ENCODE data around the gene KRT3.
"Not testable (repeated sequence)": the region's sequence is repeated elsewhere in the genome, so short reads cannot be mapped to it uniquely, and the experiment has no call there.

Gene KRT3

DNA sequence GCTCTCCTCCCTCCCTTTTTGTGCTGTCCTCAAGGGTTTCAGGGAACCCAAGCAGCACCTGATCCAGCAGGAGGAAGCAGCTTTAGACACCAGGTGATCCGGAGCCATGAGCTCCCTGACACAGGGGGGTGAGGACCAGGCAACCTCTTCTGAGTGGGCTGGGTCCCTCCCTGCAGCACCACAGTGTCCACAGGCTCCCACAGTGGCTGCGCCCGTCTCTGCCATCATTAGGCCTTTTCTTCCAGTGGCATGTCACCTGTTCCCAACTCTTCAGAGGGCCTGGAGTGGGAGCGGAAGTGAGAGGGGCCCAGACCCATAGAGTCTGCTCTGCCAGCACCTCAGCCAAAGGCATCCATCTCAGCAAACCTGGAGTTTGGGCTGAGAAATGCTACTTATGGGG lies 18.4 kb downstream of the KRT3 start:
- DNase-seq, result no peak

GRCh38 chr12:52776913-52777395 lies 19.0 kb downstream of the KRT3 start, which contains the start of gene KRT76:
TSS of gene KRT76 (minus strand) at chr12:52777345. CDS start at chr12:52777291, 54 bp downstream.
- no peak for DNase-seq

GRCh38 chr12:52776435-52776834 lies 19.5 kb downstream of the KRT3 start:
- DNase-seq, result no peak

DNA sequence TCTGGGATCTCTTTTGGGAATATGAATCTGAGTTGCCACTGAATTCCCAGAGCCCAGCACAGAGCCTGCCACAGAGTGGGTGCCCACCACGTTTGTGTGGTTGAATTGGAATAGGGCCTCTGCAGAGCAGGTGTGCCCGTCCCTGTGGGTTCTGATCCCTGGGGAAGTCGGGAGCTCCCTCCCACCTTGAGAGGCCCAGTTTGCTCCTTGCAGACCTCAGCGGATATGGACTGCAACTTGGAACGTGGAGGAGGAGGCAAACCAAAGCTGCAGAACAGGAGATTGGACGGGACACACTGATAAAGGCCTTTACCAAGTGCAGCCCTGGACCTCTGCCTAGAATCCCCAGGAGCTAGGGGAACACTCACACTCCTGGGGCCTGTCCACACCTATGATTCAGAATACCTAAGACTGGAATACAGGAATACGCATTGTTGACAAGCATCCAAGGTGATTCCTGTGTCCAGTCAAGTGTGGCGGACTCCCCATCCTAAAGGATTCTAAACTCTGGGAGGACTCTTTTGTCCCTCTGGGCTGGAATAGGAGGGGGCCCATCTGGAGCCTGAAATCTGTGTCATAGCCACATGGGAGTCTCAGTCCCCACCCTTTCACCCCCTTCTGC lies 21.2 kb downstream of the KRT3 start:
- no peak for DNase-seq

GRCh38 chr12:52772772-52773171 lies 23.1 kb downstream of the KRT3 start:
- DNase-seq, result no peak

- no peak for DNase-seq
These were observed 23.7 kb downstream of the KRT3 start for GRCh38 chr12:52772188-52772587.

DNA sequence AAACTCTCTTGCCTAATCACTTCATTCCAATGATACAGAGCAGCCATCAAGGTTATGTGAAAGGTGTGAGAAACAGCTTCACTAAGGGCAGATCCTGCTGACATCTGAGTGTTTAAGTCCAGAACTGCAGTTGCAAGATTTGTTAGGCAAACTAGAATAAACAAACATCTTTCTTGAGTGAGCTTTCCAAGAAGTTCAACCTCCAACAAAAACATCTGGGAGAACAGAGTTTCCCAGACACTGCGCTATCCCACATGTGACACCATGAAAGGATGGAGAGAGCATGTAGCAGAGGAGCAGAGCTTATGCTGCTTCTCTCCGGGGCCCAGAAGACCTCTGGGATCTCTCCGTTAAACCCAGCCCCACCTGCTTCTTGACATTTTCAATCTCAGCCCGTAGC lies 24.4 kb downstream of the KRT3 start:
- DNase-seq, result no peak

- no peak for DNase-seq
These were observed 24.8 kb downstream of the KRT3 start for GRCh38 chr12:52771088-52771487.

GRCh38 chr12:52769946-52770345 lies 26.0 kb downstream of the KRT3 start:
- DNase-seq, result no peak

- DNase-seq, result no peak
These were observed 26.6 kb downstream of the KRT3 start for GRCh38 chr12:52769354-52769753.

GRCh38 chr12:52768479-52769200 lies 27.3 kb downstream of the KRT3 start:
- DNase-seq, result no peak

GRCh38 chr12:52767427-52767826 lies 28.5 kb downstream of the KRT3 start:
- no peak for DNase-seq

DNA sequence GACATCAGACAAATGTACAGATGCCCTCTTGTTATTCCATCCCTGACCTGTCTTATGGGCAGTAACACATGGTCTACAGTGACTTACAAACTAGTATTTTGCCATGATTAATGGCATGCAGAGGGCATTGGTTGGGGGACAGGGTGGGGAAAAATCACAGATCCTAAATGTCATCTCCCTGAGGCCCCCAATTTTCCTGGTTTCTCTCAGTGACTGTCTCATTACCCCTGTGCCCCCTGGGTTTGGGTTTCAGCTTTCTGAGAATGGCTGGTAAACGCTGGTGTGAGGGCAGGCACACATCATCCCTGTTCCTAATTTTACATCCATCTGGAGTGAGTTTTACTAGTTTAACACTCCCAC lies 28.9 kb downstream of the KRT3 start:
- DNase-seq, result no peak

DNA sequence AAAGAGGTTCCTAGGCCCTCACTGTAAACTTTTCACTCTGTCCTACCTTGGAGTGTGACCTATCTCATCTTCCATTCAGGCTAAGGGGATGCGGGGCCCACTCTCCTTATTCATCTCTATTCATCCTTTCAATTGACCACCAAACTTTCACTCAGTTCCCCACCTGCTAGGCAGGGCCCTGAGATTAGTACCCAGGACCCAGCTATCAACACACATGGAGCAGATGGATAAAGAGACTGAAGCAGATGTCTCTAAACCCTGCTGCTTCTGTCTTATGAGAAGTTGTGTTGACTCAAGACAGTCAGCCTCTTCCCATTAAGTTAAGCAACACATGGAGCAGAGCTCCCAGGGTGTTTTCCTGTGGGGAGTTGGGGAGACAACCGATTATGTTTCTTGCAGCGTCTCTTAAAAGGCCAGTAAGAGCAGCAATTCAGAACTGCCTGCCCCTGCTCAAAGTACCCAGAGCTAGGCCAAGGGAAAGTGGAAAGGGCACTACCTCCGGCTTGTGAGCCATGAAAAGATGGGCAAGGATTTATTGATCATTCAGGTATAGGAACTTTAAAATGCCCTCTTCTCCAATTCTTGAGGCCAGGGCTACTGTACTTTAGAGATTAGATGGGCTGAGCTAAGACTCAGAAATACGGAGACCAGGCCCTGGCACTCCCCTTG lies 29.4 kb downstream of the KRT3 start:
- DNase-seq, result no peak

DNA sequence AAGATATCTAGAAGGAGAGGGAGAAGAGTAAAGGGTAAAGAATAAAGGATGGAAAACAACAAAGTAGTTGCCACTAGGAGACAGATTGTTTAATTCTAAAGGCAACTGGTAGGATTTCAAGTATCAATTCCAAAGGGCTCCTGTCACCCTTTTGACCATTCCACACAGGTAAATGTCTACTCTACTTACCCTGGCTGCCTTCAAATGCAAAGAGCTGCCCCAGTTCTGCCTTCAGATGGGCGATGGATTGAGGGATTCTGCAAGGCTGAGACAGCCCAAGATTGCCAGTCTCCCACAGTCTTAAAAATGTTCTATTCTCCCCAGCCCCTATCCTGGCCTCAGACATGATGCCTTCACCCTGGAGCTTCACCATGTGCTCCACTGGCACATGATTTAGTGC lies 30.2 kb downstream of the KRT3 start:
- no peak for DNase-seq

DNA sequence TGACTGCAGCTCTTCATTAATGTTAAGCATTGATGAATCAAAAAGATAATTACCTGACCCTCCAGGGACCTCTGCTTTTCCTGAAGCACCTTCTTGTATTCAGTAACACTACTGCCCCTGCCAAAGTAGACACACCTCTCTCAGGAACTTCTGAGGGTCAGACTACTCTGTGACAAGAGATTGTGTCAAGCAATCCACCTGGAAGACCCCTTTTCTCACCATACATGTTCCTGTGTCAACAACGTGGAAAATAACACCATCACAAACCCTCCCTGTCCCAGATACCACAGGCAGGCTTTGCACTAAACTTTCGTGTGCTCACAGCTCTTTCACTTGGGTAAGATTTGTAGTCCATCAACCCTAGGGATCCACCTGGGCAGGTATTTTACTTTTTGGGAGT lies 31.9 kb downstream of the KRT3 start:
- DNase-seq, result no peak

DNA sequence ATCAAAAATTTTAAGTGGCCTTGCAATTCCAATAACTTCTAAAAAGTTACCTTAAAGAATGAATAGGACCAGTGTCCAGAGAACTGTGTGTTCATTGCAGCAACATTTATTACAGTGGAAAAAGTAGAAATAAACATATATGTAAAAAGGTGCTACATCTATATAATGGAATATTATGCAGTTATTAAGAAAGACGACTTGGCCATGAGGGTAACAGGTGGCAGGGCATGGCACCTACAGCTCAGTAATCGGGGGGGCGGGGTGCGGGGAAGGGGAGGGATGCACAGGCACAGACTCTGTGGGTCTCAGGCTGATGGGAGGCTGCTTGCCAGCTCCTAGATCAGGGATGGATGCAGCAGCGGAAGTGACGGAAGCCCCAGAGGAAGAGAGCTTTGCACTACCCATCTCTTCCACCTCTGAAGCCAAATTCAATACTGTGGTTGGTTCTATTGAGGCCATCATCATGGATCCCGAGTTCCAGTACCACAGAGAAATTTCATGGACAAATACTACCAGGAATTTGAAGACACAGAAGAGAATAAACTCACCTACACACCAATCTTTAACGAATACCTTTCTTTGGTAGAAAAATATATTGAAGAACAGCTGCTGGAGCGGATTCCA lies 32.8 kb downstream of the KRT3 start:
- DNase-seq, result no peak

DNA sequence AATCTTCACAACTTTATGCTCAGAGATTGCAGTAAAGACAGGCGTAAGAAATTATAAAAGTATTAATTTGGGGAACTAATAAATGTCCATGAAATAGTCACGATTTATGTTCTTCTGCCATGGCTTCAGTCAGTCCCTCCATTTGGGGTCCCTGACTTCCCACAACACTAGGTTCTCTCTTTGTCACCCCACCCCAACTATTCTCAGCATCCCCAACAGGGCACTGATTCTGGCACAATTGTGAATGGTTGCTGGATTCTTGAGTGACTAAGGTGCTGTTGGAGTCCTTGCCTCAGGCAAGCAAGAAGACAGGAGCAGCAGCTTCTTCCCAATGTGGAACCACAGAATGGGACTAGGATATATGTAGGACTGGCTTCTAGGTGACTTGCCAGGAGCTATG lies 34.1 kb downstream of the KRT3 start:
- DNase-seq, result no peak

DNA sequence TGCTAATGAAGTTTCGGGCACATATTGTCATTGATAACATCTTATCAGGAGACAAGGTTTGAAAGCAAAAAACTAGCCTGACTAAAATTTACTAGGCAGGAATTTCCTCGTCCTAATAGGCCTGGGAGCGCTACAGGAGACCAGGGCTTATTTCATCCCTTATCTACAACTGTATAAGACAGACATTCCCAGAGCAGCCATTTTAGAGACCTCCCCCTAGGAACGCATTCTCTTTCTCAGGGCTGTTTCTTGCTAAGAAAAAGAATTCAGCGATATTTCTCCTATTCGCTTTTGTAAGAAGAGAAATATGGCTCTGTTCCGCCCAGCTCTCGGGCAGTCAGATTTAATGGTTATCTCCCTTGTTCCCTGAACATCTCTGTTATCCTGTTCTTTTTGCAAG lies 34.7 kb downstream of the KRT3 start:
- DNase-seq, result not testable (repeated sequence)

- no peak for DNase-seq
These were observed 35.3 kb downstream of the KRT3 start for GRCh38 chr12:52760623-52761022.

- DNase-seq, result no peak
These were observed 36.2 kb downstream of the KRT3 start for GRCh38 chr12:52759695-52760094.

- no peak for DNase-seq
These were observed 36.7 kb downstream of the KRT3 start for GRCh38 chr12:52759218-52759617.

GRCh38 chr12:52757449-52758176 lies 38.3 kb downstream of the KRT3 start:
- DNase-seq, result no peak

All from activated effector memory CD4-positive, alpha-beta T cell treated with Interleukin-2 at 50 U/mL for 16 hours (primary cell).